A673 (cell line): ENCODE results near the gene FAM50B. TPM values are rescaled to one million over a fixed set of nuclear protein-coding genes. Genes with fewer than 3 reads are reported as not detected.
"Not testable (repeated sequence)": the region's sequence is repeated elsewhere in the genome, so short reads cannot be mapped to it uniquely, and the experiment has no call there.

ENCODE experiments used
- BruUV-seq: library from RNA; stranded (reverse); fragments of 400-500 nt; replicated peaks from 2 replicates; lab custom pipeline; 2021; lab: Mats Ljungman, UMichigan
- CTCF ChIA-PET: fragments of 300-600 bp; sonication (Branson Sonifier 250); formaldehyde crosslinking; loops from one replicate; lab custom pipeline; 2022; ENCODE audit warnings: antibody characterized with exemption; lab: Charles Lee
- POLR2A ChIA-PET: fragments of 300-600 bp; sonication (Branson Sonifier 250); formaldehyde crosslinking; loops from one replicate; lab custom pipeline; 2022; ENCODE audit warnings: antibody characterized with exemption; ENCODE audit not compliant: low non-redundant PET; lab: Charles Lee
- DNase-seq: peaks from one replicate; pipeline ENCODE4 v3.0.0-alpha.2; 2015; ENCODE audit warnings: low spot score
- H3K27ac ChIP-seq: fragments of 200-600 bp; sonication (generic); 2 replicates; pipeline ENCODE4 v1.5.1; 2016; ENCODE audit warnings: mixed run types, low read depth, mild to moderate bottlenecking, mixed read lengths, antibody characterized with exemption, low read length; ENCODE audit not compliant: poor library complexity, severe bottlenecking
- H3K27me3 ChIP-seq: fragments of 200-600 bp; sonication (generic); replicated peaks from 2 replicates; pipeline ENCODE4 v1.6.1; 2017; ENCODE audit warnings: mixed run types, low read depth, mild to moderate bottlenecking, mixed read lengths, antibody characterized with exemption, low read length; ENCODE audit not compliant: insufficient read depth, poor library complexity
- H3K36me3 ChIP-seq: fragments of 200-600 bp; sonication (generic); 2 replicates; pipeline ENCODE4 v1.6.1; 2016; ENCODE audit warnings: mixed run types, mild to moderate bottlenecking, mixed read lengths, antibody characterized with exemption, low read length; ENCODE audit not compliant: insufficient read depth, poor library complexity, severe bottlenecking
- H3K4me1 ChIP-seq: fragments of 200-600 bp; sonication (generic); 2 replicates; pipeline ENCODE4 v1.6.1; 2017; ENCODE audit warnings: mixed run types, mild to moderate bottlenecking, mixed read lengths, antibody characterized with exemption, low read length; ENCODE audit not compliant: insufficient read depth, poor library complexity, severe bottlenecking
- H3K4me3 ChIP-seq: fragments of 200-600 bp; sonication (generic); 2 replicates; pipeline ENCODE4 v1.5.1; 2016; ENCODE audit warnings: low read depth, mixed run types, mild to moderate bottlenecking, mixed read lengths, low read length; ENCODE audit not compliant: poor library complexity, severe bottlenecking
- H3K9me3 ChIP-seq: fragments of 200-600 bp; sonication (generic); 2 replicates; pipeline ENCODE4 v1.6.1; 2016; ENCODE audit warnings: mixed run types, low read depth, mild to moderate bottlenecking, mixed read lengths, antibody characterized with exemption, low read length; ENCODE audit not compliant: poor library complexity, severe bottlenecking
- CTCF ChIP-seq: fragments of 300-800, 200-600 bp; sonication (generic); conservative IDR thresholded peaks from 2 replicates; pipeline ENCODE4 v1.5.1; 2017; ENCODE audit warnings: low read depth, mild to moderate bottlenecking, antibody characterized with exemption, low read length, moderate library complexity, mixed read lengths
- EZH2 ChIP-seq: fragments of 200-600 bp; sonication (generic); IDR thresholded peaks from 2 replicates; pipeline ENCODE4 v1.6.1; 2017; ENCODE audit warnings: borderline replicate concordance, low read depth, mild to moderate bottlenecking, mixed read lengths, antibody characterized with exemption, low read length; ENCODE audit not compliant: poor library complexity, severe bottlenecking
- intact Hi-C: fragments of 100-400 bp; cut with micrococcal nuclease; formaldehyde crosslinking; loops from one replicate; pipeline ENCODE4 v1.10.0; 2022; ENCODE audit not compliant: unreplicated experiment
- total RNA-seq: library from RNA; stranded (reverse); gene quantifications from 2 replicates; pipeline ENCODE4 v1.2.3, GENCODE V29; 2021

FAM50B gene
- total RNA-seq, 1 experiment from 2014 or later, result 10.1 TPM

GRCh38 chr6:3862038-3862437, 12.9 kb downstream of the FAM50B start:
- H3K4me3 ChIP-seq, result no peak overlapping the region
- POLR2A ChIA-PET, result no interaction called here
- no peak for DNase-seq
- H3K27me3 ChIP-seq, result no peaks in the 10 kb centered on the region
- CTCF ChIA-PET, result no interaction called here
- no peaks in the 10 kb centered on the region for H3K4me1 ChIP-seq
- H3K36me3 ChIP-seq, result no peaks in the 10 kb centered on the region
- no peak for TF ChIP-seq CTCF
- TF ChIP-seq EZH2, result no peak
- no peaks in the 10 kb centered on the region for H3K9me3 ChIP-seq
- H3K27ac ChIP-seq, result no peak overlapping the region
- BruUV-seq, result no TSS peak
- intact Hi-C loops, result no loop called here

- BruUV-seq, POLR2A ChIA-PET: not testable (repeated sequence)
Observed at GRCh38 chr6:3863322-3863721, 14.1 kb downstream of the FAM50B start.

GRCh38 chr6:3865463-3865862, 16.3 kb downstream of the FAM50B start:
- no peak overlapping the region for H3K4me3 ChIP-seq
- TF ChIP-seq CTCF (no peak), EZH2 (no peak)
- CTCF ChIA-PET, result no interaction called here
- DNase-seq, result no peak
- intact Hi-C loops, result no loop called here
- no TSS peak for BruUV-seq
- POLR2A ChIA-PET, result no interaction called here
- H3K27me3 ChIP-seq, result no peaks in the 10 kb centered on the region
- H3K9me3 ChIP-seq, result no peaks in the 10 kb centered on the region
- no peaks in the 10 kb centered on the region for H3K36me3 ChIP-seq
- no peak overlapping the region for H3K27ac ChIP-seq
- H3K4me1 ChIP-seq, result no peaks in the 10 kb centered on the region

More at GRCh38 chr6:3863322-3863721, 14.1 kb downstream of the FAM50B start:
- H3K4me3 ChIP-seq, H3K27ac ChIP-seq, CTCF ChIA-PET, H3K27me3 ChIP-seq, intact Hi-C loops, H3K4me1 ChIP-seq, H3K9me3 ChIP-seq, DNase-seq, H3K36me3 ChIP-seq: not testable (repeated sequence)

GRCh38 chr6:3867641-3868502, 18.7 kb downstream of the FAM50B start:
- Histone ChIP-seq H3K27me3 (no peaks in the 10 kb centered on the region), H3K36me3 (no peaks in the 10 kb centered on the region), H3K27ac (no peak overlapping the region), H3K9me3 (no peaks in the 10 kb centered on the region), H3K4me1 (no peaks in the 10 kb centered on the region), H3K4me3 (no peak overlapping the region)
- ChIA-PET POLR2A (no interaction called here), CTCF (no interaction called here)
- DNase-seq, result no peak
- TF ChIP-seq CTCF (no peak), EZH2 (no peak)
- intact Hi-C loops, result no loop called here
- no TSS peak for BruUV-seq
